Astrocyte of the spinal cord (primary cell): Measurements from ENCODE around the gene COQ2.
"Not testable (repeated sequence)": the region's sequence is repeated elsewhere in the genome, so short reads cannot be mapped to it uniquely, and the experiment has no call there.

ENCODE experiments used
- DNase-seq: peaks from one replicate; pipeline ENCODE4 v3.0.0; 2011; ENCODE audit warnings: low read depth, low spot score
- H3K4me3 ChIP-seq: 2 replicates; pipeline ENCODE4 v1.5.1; 2011; ENCODE audit warnings: low read depth, mild to moderate bottlenecking, low read length, moderate library complexity
- CTCF ChIP-seq: IDR thresholded peaks from 2 replicates; pipeline ENCODE4 v1.5.1; 2012; ENCODE audit warnings: low read depth, mild to moderate bottlenecking, low read length, inconsistent platforms
- in situ Hi-C: cut with HindIII; loops from 2 replicates; pipeline ENCODE4 v1.10.0; 2017; ENCODE audit warnings: low sequenced_read_pairs

Gene COQ2

DNA sequence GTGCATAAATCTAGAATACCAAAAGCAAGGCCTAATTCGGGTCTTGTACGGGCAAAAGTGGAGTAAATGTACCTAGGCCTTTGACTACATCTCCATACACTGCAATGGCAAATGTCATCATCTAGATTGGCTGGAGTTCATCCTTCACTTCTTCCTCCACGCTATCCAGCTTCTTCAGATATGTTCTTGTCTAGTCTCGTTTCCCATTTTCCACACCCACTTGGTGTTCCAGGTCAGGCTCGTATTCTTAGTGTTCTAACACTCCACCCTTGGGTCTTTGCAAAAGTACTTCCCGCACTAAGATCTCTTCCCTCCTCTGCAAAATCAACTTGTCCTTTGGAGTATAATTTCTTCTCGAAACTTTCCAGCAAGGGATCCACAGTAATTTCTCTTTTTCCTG lies 1.4 kb downstream of the COQ2 start:
- in situ Hi-C loops, result no loop called here

GRCh38 chr4:83282049-83282535 lies 2.5 kb downstream of the COQ2 start:
- peak; percentile 71 for DNase-seq
- in situ Hi-C loops, result no loop called here
- TF ChIP-seq CTCF, result peak; percentile 72
- no peak overlapping the region for H3K4me3 ChIP-seq

More for the DNA sequence above, 1.4 kb downstream of the COQ2 start:
- H3K4me3 ChIP-seq, result no peak overlapping the region
- no peak for DNase-seq
- TF ChIP-seq CTCF, result no peak

GRCh38 chr4:83281307-83281706 lies 3.3 kb downstream of the COQ2 start:
- H3K4me3 ChIP-seq, result no peak overlapping the region
- in situ Hi-C loops, result no loop called here
- DNase-seq, result no peak
- no peak for TF ChIP-seq CTCF

GRCh38 chr4:83276299-83277040 lies 8.1 kb downstream of the COQ2 start:
- DNase-seq, result no peak
- no peak overlapping the region for H3K4me3 ChIP-seq
- no peak for TF ChIP-seq CTCF
- in situ Hi-C loops, result no loop called here

DNA sequence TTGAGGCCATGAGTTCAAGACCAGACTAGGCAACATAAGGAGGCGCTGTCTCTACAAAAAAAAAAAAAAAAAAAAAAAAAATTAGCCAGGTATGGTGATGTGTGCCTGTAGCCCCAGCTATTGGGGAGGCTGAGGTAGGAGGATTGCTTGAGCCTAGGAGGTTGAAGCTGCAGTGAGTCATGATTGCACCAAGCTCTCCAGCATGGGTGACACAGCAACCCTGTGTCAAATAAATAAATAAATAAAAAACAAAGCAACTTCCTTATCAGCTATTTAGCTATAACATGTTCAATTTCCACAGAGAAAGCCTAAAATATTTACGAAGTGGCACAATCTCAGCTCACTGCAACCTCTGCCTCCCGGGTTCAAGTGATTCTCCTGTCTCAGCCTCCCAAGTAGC lies 10.7 kb downstream of the COQ2 start:
- H3K4me3 ChIP-seq, in situ Hi-C loops, DNase-seq: not testable (repeated sequence)

DNA sequence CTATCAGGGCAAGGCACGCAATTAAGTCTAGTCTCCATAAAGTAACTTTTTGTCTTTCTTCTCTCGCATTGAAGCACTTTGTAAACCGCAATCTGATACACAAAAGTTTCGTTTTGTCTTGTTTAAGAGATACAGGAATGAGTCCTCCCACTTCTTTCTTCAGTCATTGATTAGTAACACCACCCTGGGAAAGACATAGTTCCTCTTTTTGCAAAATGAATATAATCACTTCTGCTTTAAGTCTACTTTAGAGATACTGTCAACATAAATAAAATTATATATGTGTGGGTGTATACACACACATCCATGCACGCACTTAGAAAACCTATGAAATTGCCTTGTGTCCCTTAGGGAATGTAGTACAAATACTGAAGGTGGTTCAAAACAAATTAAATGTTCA lies 11.7 kb downstream of the COQ2 start:
- DNase-seq, result no peak
- in situ Hi-C loops, result no loop called here
- TF ChIP-seq CTCF, result no peak
- H3K4me3 ChIP-seq, result no peak overlapping the region

GRCh38 chr4:83269256-83269655 lies 15.3 kb downstream of the COQ2 start:
- no peak for TF ChIP-seq CTCF
- no peak for DNase-seq
- H3K4me3 ChIP-seq, result no peak overlapping the region
- in situ Hi-C loops, result no loop called here
